Activated CD4-positive, alpha-beta T cell treated with anti-CD3 and anti-CD28 coated beads for 36 hours (primary cell): ENCODE measurements around the gene PRMT3. TPM values are rescaled to one million over a fixed set of nuclear protein-coding genes. Genes with fewer than 3 reads are reported as not detected.

Experiments
- ATAC-seq: fragments of 200-7000 bp; cut with Tn5 transposase; one replicate; pipeline ENCODE4 v1.10.0; 2021; ENCODE audit warnings: mild to moderate bottlenecking, moderate library complexity
- CTCF ChIA-PET: fragments of 350-600 bp; sonication (Branson Sonifier 250); formaldehyde crosslinking; loops from one replicate; lab custom pipeline; 2021; ENCODE audit warnings: antibody characterized with exemption; lab: Charles Lee
- POLR2A ChIA-PET: fragments of 350-600 bp; sonication (Branson Sonifier 250); formaldehyde crosslinking; loops from one replicate; lab custom pipeline; 2021; ENCODE audit warnings: antibody characterized with exemption, inconsistent platforms; lab: Charles Lee
- DNase-seq: peaks from one replicate; pipeline ENCODE4 v3.0.0-alpha.2; 2020
- H3K27ac Mint-ChIP-seq: one replicate; pipeline ENCODE4 v1.8.0; 2021; ENCODE audit warnings: mixed read lengths
- H3K27me3 Mint-ChIP-seq: one replicate; pipeline ENCODE4 v1.8.0; 2021; ENCODE audit warnings: mixed read lengths
- H3K36me3 Mint-ChIP-seq: one replicate; pipeline ENCODE4 v1.8.0; 2021; ENCODE audit warnings: low read depth, mixed read lengths
- H3K4me1 Mint-ChIP-seq: one replicate; pipeline ENCODE4 v1.8.0; 2021; ENCODE audit warnings: mixed read lengths
- H3K4me3 Mint-ChIP-seq: one replicate; pipeline ENCODE4 v1.8.0; 2021; ENCODE audit warnings: mild to moderate bottlenecking, moderate library complexity, mixed read lengths
- H3K9me3 Mint-ChIP-seq: one replicate; pipeline ENCODE4 v1.8.0; 2021; ENCODE audit warnings: low read depth, mixed read lengths
- intact Hi-C, 2 experiments: fragments of 100-400 bp; cut with DNase I in 1 of 2; cut with micrococcal nuclease in 1 of 2; formaldehyde crosslinking; loops; one replicate each; pipeline versions ENCODE4 v1.14.2 to v1.15.1; 2022 to 2024; cut with DNase I, micrococcal nuclease
- total RNA-seq, 2 experiments: library from RNA; stranded (reverse); gene quantifications; one replicate each; pipeline ENCODE4 v1.2.3, GENCODE V29; 2021

The PRMT3 gene
- total RNA-seq, 2 experiments from 2014 or later = 36.5 to 39.0 TPM

GRCh38 chr11:20558741-20559140 lies 171.2 kb downstream of the PRMT3 start:
- no peaks in the 10 kb centered on the region for H3K36me3 Mint-ChIP-seq
- H3K27me3 Mint-ChIP-seq = peaks cover 11% of the 10 kb centered on the region
- no peak for ATAC-seq
- DNase-seq = no peak
- no peaks in the 10 kb centered on the region for H3K4me1 Mint-ChIP-seq
- no peak overlapping the region for H3K4me3 Mint-ChIP-seq
- H3K27ac Mint-ChIP-seq = no peak overlapping the region
- ChIA-PET POLR2A (no interaction called here), CTCF (no interaction called here)
- H3K9me3 Mint-ChIP-seq = no peaks in the 10 kb centered on the region
- intact Hi-C loops = no loop called here

Other genes with a start within 250 kb of the PRMT3 start
- gene DBX1, start 227.2 kb upstream of the PRMT3 start, total RNA-seq = not detected
- gene HTATIP2, start 24.0 kb upstream of the PRMT3 start, total RNA-seq = 10 to 100 TPM; 41.4 to 60.4 TPM
- gene SLC6A5, start 211.9 kb downstream of the PRMT3 start, total RNA-seq = not detected